OCI-LY1 (cell line): Measurements from ENCODE around the gene DNAAF3.

ENCODE experiments used
- CTCF ChIP-seq: fragments of 200-600 bp; sonication (generic), shearing (Covaris generic); IDR thresholded peaks from 2 replicates; pipeline ENCODE4 v1.5.1; 2017; ENCODE audit warnings: mild to moderate bottlenecking, antibody characterized with exemption, low read length, moderate library complexity, mixed read lengths
- EZH2 ChIP-seq: fragments of 200-600 bp; sonication (generic), shearing (Covaris generic); IDR thresholded peaks from 2 replicates; pipeline ENCODE4 v1.8.0; 2017; ENCODE audit warnings: borderline replicate concordance, mixed run types, mild to moderate bottlenecking, antibody characterized with exemption, low read length, moderate library complexity, mixed read lengths

- TF ChIP-seq CTCF, result no peak
- TF ChIP-seq EZH2, result no peak
Measured at GRCh38 chr19:55112246-55112776, 54.1 kb downstream of the DNAAF3 start.
